VCaP (cell line): ENCODE measurements around the gene GPRASP1.
"Not testable (repeated sequence)": the region's sequence is repeated elsewhere in the genome, so short reads cannot be mapped to it uniquely, and the experiment has no call there.

ENCODE experiments used
- H3K27ac ChIP-seq: fragments of 450-650 bp; 2 replicates; pipeline ENCODE4 v1.5.1; 2017
- CTCF ChIP-seq: fragments of 450-650 bp; conservative IDR thresholded peaks from 2 replicates; pipeline ENCODE4 v1.5.1; 2017; ENCODE audit warnings: mild to moderate bottlenecking, moderate library complexity

The GPRASP1 gene

DNA sequence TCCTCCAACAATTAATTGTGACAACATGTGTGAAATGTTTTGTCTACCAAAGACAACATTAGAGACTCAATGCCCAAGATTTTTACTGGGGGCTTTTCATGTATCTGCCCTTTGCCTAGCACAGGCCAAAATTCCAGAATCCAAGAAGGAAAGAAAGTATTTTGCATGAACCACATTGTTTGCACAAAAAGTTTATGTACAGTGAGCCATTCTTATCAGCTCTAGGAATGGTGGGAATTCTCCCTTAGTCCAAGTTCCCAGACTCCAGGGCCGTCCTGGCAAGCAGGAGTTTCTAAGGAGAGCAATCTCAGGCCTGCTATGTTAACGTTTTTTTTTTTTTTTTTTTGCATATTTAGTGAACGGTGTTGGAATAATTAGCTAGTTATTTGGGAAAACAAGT, 21.6 kb downstream of the GPRASP1 start:
- H3K27ac ChIP-seq, result no peak overlapping the region
- no peak for TF ChIP-seq CTCF

DNA sequence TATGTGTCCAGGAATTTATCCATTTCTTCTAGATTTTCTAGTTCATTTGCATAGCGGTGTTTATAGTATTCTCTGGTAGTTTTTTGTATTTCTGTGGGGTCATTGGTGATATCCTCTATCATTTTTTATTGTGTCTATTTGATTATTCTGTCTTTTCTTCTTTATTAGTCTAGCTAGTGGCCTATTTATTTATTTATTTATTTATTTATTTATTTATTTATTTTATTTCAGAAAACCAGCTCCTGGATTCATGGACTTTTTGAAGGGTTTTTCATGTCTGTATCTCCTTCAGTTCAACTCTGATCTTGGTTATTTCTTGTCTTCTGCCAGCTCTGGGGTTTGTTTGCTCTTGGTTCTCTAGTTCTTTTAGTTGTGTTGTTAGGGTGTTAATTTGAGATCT, 26.2 kb downstream of the GPRASP1 start:
- H3K27ac ChIP-seq, result not testable (repeated sequence)

GRCh38 chrX:102684772-102685520, 33.7 kb downstream of the GPRASP1 start:
- TF ChIP-seq CTCF, result no peak
- no peak overlapping the region for H3K27ac ChIP-seq

- no peak overlapping the region for H3K27ac ChIP-seq
- TF ChIP-seq CTCF, result no peak
Observed at GRCh38 chrX:102694749-102695148, 43.5 kb downstream of the GPRASP1 start.

GRCh38 chrX:102696306-102696705, 45.0 kb downstream of the GPRASP1 start:
- TF ChIP-seq CTCF, result no peak
- no peak overlapping the region for H3K27ac ChIP-seq

DNA sequence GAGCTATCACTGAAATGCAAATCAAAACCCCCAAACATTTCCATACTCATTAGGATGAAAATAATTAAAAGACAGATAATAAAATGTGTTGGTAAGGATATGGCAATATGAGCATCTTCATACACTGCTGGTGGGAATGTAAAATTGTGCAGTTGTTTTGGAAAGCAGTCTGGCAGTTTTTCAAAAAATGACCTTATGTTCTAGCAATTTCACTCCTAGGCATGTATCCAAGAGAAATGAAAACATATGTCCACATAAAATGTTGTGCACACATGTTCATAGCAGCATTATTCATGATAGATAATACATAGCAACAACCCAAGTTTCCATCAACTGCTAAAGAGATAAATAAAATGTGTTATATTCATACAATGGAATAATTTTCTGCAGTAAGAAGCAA, 46.2 kb downstream of the GPRASP1 start:
- TF ChIP-seq CTCF, result no peak
- H3K27ac ChIP-seq, result no peak overlapping the region
